Measurements from ENCODE around the gene ZNF185.

ZNF185 gene

DNA sequence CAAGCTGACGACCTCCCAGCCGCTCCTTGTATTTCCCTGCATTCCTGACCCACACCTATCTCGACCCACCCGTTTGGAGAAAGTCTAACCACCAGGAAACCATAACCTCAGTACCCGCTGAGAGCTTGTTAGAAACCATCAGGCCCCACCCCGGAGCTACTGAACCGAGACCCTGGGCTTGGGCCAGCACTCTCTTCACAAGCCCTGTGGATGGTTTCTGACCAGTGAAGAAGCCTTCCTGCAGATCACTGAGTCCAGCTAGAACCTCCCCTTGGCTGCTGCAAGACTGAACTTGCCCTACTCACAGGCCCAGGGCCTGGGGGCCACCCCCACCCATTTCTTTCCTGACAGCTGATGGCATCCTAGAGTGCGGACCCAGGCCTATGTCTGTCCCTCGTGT lies 26.6 kb upstream of the ZNF185 start:
- no peak overlapping the region for H2AFZ ChIP-seq (ENCODE audit: low read length)
- peaks cover 0 to 5% (median 0%) of the 10 kb centered on the region in 3 experiments for H3K27me3 ChIP-seq (ENCODE audit: control insufficient read depth in 3 of 3, insufficient read depth in 3 of 3, low read depth in 1 of 3, low read length in 3 of 3)
- no peak overlapping the region for H2AK5ac ChIP-seq (ENCODE audit: low read depth, low read length)
- WGBS, 2 donors (ENCODE audit: extremely low coverage in 2 of 2, insufficient read length in 2 of 2, insufficient replicate concordance in 1 of 2): no CpG with 5 or more reads among the region's 9 CpGs
- H3K9ac ChIP-seq (ENCODE audit: low read depth, low read length, poor library complexity): no peak overlapping the region
- H3K4me1 ChIP-seq (ENCODE audit: control insufficient read depth in 2 of 2, insufficient read depth in 1 of 2, low read depth in 1 of 2, low read length in 2 of 2): peaks cover 0 to 2% of the 10 kb centered on the region in 2 donors
- H4K91ac ChIP-seq (ENCODE audit: low read depth, low read length, poor library complexity): no peak overlapping the region
- H3K9me3 ChIP-seq (replicated peaks in 1 of 2; ENCODE audit: control insufficient read depth in 2 of 2, insufficient read depth in 1 of 2, low read depth in 1 of 2, low read length in 2 of 2): no peaks in the 10 kb centered on the region
- H3K4me2 ChIP-seq (ENCODE audit: insufficient read depth, low read length, poor library complexity, severe bottlenecking): no peak overlapping the region
- no peak overlapping the region for H3K14ac ChIP-seq (ENCODE audit: low read length)
- H3K4me3 ChIP-seq (ENCODE audit: low read length in 2 of 2): no peak overlapping the region
- no peak overlapping the region for H3K4ac ChIP-seq (ENCODE audit: low read length)
- H2BK15ac ChIP-seq (ENCODE audit: low read length): no peak overlapping the region
- peaks cover 23 to 46% of the 10 kb centered on the region in 2 donors for H3K36me3 ChIP-seq (replicated peaks in 1 of 2; ENCODE audit: control insufficient read depth in 2 of 2, insufficient read depth in 2 of 2, low read length in 2 of 2)
- no peak overlapping the region for H3K27ac ChIP-seq (replicated peaks; ENCODE audit: low read length)
- DNase-seq (ENCODE audit: low spot score): no peak
- no peak overlapping the region for H3K23ac ChIP-seq (ENCODE audit: low read depth, low read length, poor library complexity)
- no peaks in the 10 kb centered on the region for H3K79me1 ChIP-seq (ENCODE audit: low read depth, low read length)
- no peak overlapping the region for H2BK120ac ChIP-seq (ENCODE audit: low read depth, low read length)
- no peak overlapping the region for H2BK5ac ChIP-seq (ENCODE audit: low read length)
- H4K8ac ChIP-seq (ENCODE audit: low read depth, low read length): no peak overlapping the region
- no peak overlapping the region for H3K18ac ChIP-seq (ENCODE audit: low read length)
- no peak overlapping the region for H2BK12ac ChIP-seq (ENCODE audit: low read length)

DNA sequence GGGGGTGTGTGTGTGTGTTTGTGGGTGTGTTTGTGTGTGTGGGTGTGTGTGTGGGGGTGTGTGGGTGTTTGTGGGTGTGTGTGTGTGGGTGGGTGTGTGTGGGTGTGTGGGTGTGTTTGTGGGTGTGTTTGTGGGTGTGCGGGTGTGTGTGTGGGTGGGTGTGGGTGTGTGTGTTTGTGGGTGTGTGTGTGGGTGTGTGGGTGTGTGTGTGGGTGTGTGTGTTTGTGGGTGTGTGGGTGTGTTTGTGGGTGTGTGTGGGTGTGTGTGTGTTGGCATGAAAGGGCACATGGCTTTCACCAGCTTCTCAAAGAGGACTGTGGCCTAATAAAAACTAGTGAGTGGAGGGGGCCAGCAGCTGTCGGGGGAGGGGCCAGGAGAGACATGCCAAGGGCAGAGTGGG lies 25.3 kb upstream of the ZNF185 start:
- Histone ChIP-seq H3K4me3 (ENCODE audit: low read length in 2 of 2) (no peak overlapping the region), H3K4ac (ENCODE audit: low read length) (no peak overlapping the region), H4K8ac (ENCODE audit: low read depth, low read length) (no peak overlapping the region), H3K18ac (ENCODE audit: low read length) (no peak overlapping the region), H2BK15ac (ENCODE audit: low read length) (no peak overlapping the region), H3K36me3 (replicated peaks in 1 of 2; ENCODE audit: control insufficient read depth in 2 of 2, insufficient read depth in 2 of 2, low read length in 2 of 2) (peaks cover 16 to 33% of the 10 kb centered on the region in 2 donors), H3K79me1 (ENCODE audit: low read depth, low read length) (no peaks in the 10 kb centered on the region), H2AFZ (ENCODE audit: low read length) (no peak overlapping the region), H2BK12ac (ENCODE audit: low read length) (no peak overlapping the region), H2AK5ac (ENCODE audit: low read depth, low read length) (no peak overlapping the region), H3K27me3 (ENCODE audit: control insufficient read depth in 3 of 3, insufficient read depth in 3 of 3, low read depth in 1 of 3, low read length in 3 of 3) (peaks cover 0 to 9% (median 0%) of the 10 kb centered on the region in 3 experiments), H4K91ac (ENCODE audit: low read depth, low read length, poor library complexity) (no peak overlapping the region), H3K14ac (ENCODE audit: low read length) (no peak overlapping the region), H3K23ac (ENCODE audit: low read depth, low read length, poor library complexity) (no peak overlapping the region), H3K4me1 (ENCODE audit: control insufficient read depth in 2 of 2, insufficient read depth in 1 of 2, low read depth in 1 of 2, low read length in 2 of 2) (peaks cover 0 to 2% of the 10 kb centered on the region in 2 donors), H2BK120ac (ENCODE audit: low read depth, low read length) (no peak overlapping the region), H3K4me2 (ENCODE audit: insufficient read depth, low read length, poor library complexity, severe bottlenecking) (peak overlapping the region; percentile 18), H3K27ac (replicated peaks; ENCODE audit: low read length) (no peak overlapping the region), H2BK5ac (ENCODE audit: low read length) (no peak overlapping the region), H3K9me3 (replicated peaks in 1 of 2; ENCODE audit: control insufficient read depth in 2 of 2, insufficient read depth in 1 of 2, low read depth in 1 of 2, low read length in 2 of 2) (no peaks in the 10 kb centered on the region), H3K9ac (ENCODE audit: low read depth, low read length, poor library complexity) (no peak overlapping the region)
- DNase-seq (ENCODE audit: low spot score): no peak
- no CpG with 5 or more reads among the region's 2 CpGs for WGBS, 2 donors (ENCODE audit: extremely low coverage in 2 of 2, insufficient read length in 2 of 2, insufficient replicate concordance in 1 of 2)

DNA sequence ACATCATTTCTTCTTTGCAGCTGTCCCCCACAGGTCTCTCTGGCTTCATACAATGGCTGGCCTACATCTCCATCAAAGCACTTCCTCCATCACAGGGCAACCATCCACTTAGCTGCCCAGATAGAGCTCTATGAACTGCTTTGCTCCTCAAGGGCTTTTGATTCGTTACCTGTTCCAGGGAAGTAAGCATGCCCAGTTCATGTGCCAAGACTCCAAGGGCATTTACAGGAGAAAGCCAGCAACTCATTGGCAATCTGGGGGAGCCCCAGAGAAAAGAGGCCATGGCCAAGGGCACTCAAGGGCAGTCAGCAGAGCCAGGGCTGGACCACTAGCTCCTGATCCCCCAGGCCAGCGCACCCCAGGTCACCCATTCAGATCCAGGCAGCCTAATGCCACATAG lies 24.5 kb upstream of the ZNF185 start:
- Histone ChIP-seq H3K14ac (ENCODE audit: low read length) (no peak overlapping the region), H2BK5ac (ENCODE audit: low read length) (no peak overlapping the region), H3K4me3 (ENCODE audit: low read length in 2 of 2) (no peak overlapping the region), H2AFZ (ENCODE audit: low read length) (no peak overlapping the region), H2BK15ac (ENCODE audit: low read length) (no peak overlapping the region), H3K9ac (ENCODE audit: low read depth, low read length, poor library complexity) (no peak overlapping the region), H4K8ac (ENCODE audit: low read depth, low read length) (no peak overlapping the region), H2BK12ac (ENCODE audit: low read length) (no peak overlapping the region), H4K91ac (ENCODE audit: low read depth, low read length, poor library complexity) (no peak overlapping the region), H3K4me2 (ENCODE audit: insufficient read depth, low read length, poor library complexity, severe bottlenecking) (no peak overlapping the region), H3K4me1 (ENCODE audit: control insufficient read depth in 2 of 2, insufficient read depth in 1 of 2, low read depth in 1 of 2, low read length in 2 of 2) (peaks cover 0 to 2% of the 10 kb centered on the region in 2 donors), H2AK5ac (ENCODE audit: low read depth, low read length) (no peak overlapping the region), H3K27me3 (ENCODE audit: control insufficient read depth in 3 of 3, insufficient read depth in 3 of 3, low read depth in 1 of 3, low read length in 3 of 3) (peaks cover 0 to 17% (median 0%) of the 10 kb centered on the region in 3 experiments), H3K23ac (ENCODE audit: low read depth, low read length, poor library complexity) (no peak overlapping the region), H3K27ac (replicated peaks; ENCODE audit: low read length) (no peak overlapping the region), H2BK120ac (ENCODE audit: low read depth, low read length) (no peak overlapping the region), H3K18ac (ENCODE audit: low read length) (no peak overlapping the region), H3K9me3 (replicated peaks in 1 of 2; ENCODE audit: control insufficient read depth in 2 of 2, insufficient read depth in 1 of 2, low read depth in 1 of 2, low read length in 2 of 2) (no peaks in the 10 kb centered on the region), H3K79me1 (ENCODE audit: low read depth, low read length) (no peaks in the 10 kb centered on the region), H3K36me3 (replicated peaks in 1 of 2; ENCODE audit: control insufficient read depth in 2 of 2, insufficient read depth in 2 of 2, low read length in 2 of 2) (peaks cover 12 to 27% of the 10 kb centered on the region in 2 donors), H3K4ac (ENCODE audit: low read length) (no peak overlapping the region)
- no peak for DNase-seq (ENCODE audit: low spot score)
- WGBS, 2 donors (ENCODE audit: extremely low coverage in 2 of 2, insufficient read length in 2 of 2, insufficient replicate concordance in 1 of 2): no CpG with 5 or more reads among the region's 2 CpGs

DNA sequence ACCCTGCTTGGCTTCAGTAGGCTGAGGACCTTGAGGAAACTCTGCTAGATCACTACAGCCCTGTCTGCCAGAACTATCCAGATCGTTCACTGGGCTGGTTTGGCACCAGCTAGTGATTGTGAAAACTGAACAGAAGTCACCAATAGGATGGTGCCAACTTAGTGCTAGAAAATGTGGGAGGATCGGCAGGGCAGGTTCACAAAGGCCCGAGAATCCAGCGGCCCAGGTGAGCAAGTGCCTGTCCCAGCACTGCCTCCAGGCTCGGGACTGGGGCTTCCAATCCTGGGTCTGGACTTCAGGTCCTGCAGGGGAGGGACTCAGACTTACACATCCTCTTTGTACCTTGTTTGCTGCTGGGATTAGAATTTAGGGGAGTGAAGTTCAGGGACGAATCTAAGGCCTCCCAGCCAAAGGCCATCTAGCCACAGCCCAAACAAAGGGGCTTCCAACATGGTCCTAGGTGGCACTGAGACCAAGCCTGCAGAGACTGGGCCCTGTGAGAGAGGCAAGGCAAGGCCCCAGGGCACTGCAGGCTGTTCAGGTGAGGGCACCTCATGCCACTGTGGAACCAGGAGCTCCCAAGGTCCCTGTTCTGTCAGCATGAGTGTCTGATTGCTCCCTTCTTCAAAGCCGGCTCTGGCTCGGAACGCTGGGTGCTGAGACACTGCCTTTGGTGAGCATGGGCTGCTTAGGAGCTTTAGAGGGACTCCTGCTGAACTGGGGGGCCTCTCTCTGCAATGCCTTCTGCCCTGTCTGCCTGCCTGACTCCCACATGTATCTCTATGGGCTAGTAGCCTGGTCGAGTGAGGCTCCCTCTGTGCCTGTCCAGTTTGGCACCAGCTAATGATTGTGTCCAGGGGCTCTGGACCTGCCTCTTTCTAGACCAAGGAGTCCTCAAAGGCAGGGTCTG lies 20.7 kb upstream of the ZNF185 start:
- Histone ChIP-seq H3K79me1 (ENCODE audit: low read depth, low read length) (no peaks in the 10 kb centered on the region), H3K23ac (ENCODE audit: low read depth, low read length, poor library complexity) (no peak overlapping the region), H3K4ac (ENCODE audit: low read length) (no peak overlapping the region), H3K27ac (replicated peaks; ENCODE audit: low read length) (no peak overlapping the region), H3K9ac (ENCODE audit: low read depth, low read length, poor library complexity) (no peak overlapping the region), H3K4me2 (ENCODE audit: insufficient read depth, low read length, poor library complexity, severe bottlenecking) (no peak overlapping the region), H2AK5ac (ENCODE audit: low read depth, low read length) (no peak overlapping the region), H3K27me3 (ENCODE audit: control insufficient read depth in 3 of 3, insufficient read depth in 3 of 3, low read depth in 1 of 3, low read length in 3 of 3) (peaks cover 0 to 37% (median 0%) of the 10 kb centered on the region in 3 experiments), H3K14ac (ENCODE audit: low read length) (no peak overlapping the region), H2BK12ac (ENCODE audit: low read length) (no peak overlapping the region), H3K4me1 (ENCODE audit: control insufficient read depth in 2 of 2, insufficient read depth in 1 of 2, low read depth in 1 of 2, low read length in 2 of 2) (peaks cover 0 to 1% of the 10 kb centered on the region in 2 donors), H4K8ac (ENCODE audit: low read depth, low read length) (no peak overlapping the region), H3K18ac (ENCODE audit: low read length) (peak overlapping the region; percentile 17), H2AFZ (ENCODE audit: low read length) (no peak overlapping the region), H3K9me3 (replicated peaks in 1 of 2; ENCODE audit: control insufficient read depth in 2 of 2, insufficient read depth in 1 of 2, low read depth in 1 of 2, low read length in 2 of 2) (no peaks in the 10 kb centered on the region), H2BK15ac (ENCODE audit: low read length) (no peak overlapping the region), H2BK5ac (ENCODE audit: low read length) (no peak overlapping the region), H3K4me3 (ENCODE audit: low read length in 2 of 2) (no peak overlapping the region), H3K36me3 (replicated peaks in 1 of 2; ENCODE audit: control insufficient read depth in 2 of 2, insufficient read depth in 2 of 2, low read length in 2 of 2) (no peaks in the 10 kb centered on the region), H4K91ac (ENCODE audit: low read depth, low read length, poor library complexity) (no peak overlapping the region), H2BK120ac (ENCODE audit: low read depth, low read length) (no peak overlapping the region)
- WGBS, 2 donors (ENCODE audit: extremely low coverage in 2 of 2, insufficient read length in 2 of 2, insufficient replicate concordance in 1 of 2): no CpG with 5 or more reads among the region's 10 CpGs
- DNase-seq (ENCODE audit: low spot score): no peak
